ENCODE results near the gene XRRA1.

DNA sequence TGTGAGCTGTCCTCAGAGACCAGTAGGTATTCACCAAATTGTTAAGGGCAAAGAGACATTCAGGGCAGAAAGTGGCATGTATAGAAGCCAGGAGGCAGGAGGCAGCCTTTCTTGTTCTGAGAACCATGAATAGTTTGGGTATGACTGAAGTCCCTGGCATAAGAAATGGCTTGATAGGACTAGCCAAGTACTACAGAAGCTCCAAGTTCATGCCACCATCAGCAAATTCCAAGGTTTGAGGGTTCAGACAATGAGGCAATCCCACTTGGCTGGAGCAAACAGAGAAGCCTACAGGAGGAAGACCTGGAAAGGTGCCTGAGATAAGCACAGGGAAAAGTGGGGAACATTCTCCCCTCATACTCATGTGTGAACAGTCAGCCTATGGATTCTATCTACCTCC, 25.8 kb downstream of the XRRA1 start:
- TF ChIP-seq, protein P1, sequence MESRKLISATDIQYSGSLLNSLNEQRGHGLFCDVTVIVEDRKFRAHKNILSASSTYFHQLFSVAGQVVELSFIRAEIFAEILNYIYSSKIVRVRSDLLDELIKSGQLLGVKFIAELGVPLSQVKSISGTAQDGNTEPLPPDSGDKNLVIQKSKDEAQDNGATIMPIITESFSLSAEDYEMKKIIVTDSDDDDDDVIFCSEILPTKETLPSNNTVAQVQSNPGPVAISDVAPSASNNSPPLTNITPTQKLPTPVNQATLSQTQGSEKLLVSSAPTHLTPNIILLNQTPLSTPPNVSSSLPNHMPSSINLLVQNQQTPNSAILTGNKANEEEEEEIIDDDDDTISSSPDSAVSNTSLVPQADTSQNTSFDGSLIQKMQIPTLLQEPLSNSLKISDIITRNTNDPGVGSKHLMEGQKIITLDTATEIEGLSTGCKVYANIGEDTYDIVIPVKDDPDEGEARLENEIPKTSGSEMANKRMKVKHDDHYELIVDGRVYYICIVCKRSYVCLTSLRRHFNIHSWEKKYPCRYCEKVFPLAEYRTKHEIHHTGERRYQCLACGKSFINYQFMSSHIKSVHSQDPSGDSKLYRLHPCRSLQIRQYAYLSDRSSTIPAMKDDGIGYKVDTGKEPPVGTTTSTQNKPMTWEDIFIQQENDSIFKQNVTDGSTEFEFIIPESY (CRISPR knock-in tag; IDR thresholded peaks at IDR 0.05): no peak
- TF ChIP-seq SMC3 (IDR thresholded peaks at IDR 0.05; ENCODE audit: low read length): no peak
- no peak for TF ChIP-seq ZKSCAN5 (CRISPR knock-in tag; IDR thresholded peaks at IDR 0.05)
- no peak for TF ChIP-seq POLR2A (IDR thresholded peaks at IDR 0.05; ENCODE audit: insufficient read depth in 1 of 2, low read depth in 2 of 2, low read length in 2 of 2)
- no peak for TF ChIP-seq RAD21 (CRISPR knock-in tag; IDR thresholded peaks at IDR 0.05)
